Muscle layer of duodenum (tissue), 2 donors: ENCODE results near the gene COL25A1.

Source experiments
- H3K27ac ChIP-seq: one replicate; pipeline ENCODE4 v1.7.0; 2013; ENCODE audit warnings: mild to moderate bottlenecking, low read length
- H3K27me3 ChIP-seq: one replicate; pipeline ENCODE4 v1.7.0; 2013; ENCODE audit warnings: low read depth, mild to moderate bottlenecking, control low read depth, low read length
- H3K36me3 ChIP-seq, 2 donors: one replicate each; pipeline ENCODE4 v1.7.0; 2013; ENCODE audit warnings: low read length in 2 of 2, control low read depth in 1 of 2, mild to moderate bottlenecking in 1 of 2; ENCODE audit not compliant: insufficient read depth in 2 of 2, control insufficient read depth in 1 of 2
- H3K4me1 ChIP-seq, 2 donors: one replicate each; pipeline ENCODE4 v1.7.0; 2013; ENCODE audit warnings: low read length in 2 of 2, mild to moderate bottlenecking in 2 of 2, control low read depth in 1 of 2, moderate library complexity in 1 of 2; ENCODE audit not compliant: insufficient read depth in 2 of 2, control insufficient read depth in 1 of 2
- H3K4me3 ChIP-seq, 2 donors: one replicate each; pipeline ENCODE4 v1.7.0; 2013; ENCODE audit warnings: low read length in 2 of 2, low read depth in 1 of 2, mild to moderate bottlenecking in 1 of 2
- H3K9me3 ChIP-seq, 2 donors: one replicate each; pipeline ENCODE4 v1.7.0; 2013; ENCODE audit warnings: low read length in 2 of 2, control low read depth in 1 of 2, mild to moderate bottlenecking in 1 of 2; ENCODE audit not compliant: control insufficient read depth in 1 of 2
- donor health status: healthy.

COL25A1 gene

DNA sequence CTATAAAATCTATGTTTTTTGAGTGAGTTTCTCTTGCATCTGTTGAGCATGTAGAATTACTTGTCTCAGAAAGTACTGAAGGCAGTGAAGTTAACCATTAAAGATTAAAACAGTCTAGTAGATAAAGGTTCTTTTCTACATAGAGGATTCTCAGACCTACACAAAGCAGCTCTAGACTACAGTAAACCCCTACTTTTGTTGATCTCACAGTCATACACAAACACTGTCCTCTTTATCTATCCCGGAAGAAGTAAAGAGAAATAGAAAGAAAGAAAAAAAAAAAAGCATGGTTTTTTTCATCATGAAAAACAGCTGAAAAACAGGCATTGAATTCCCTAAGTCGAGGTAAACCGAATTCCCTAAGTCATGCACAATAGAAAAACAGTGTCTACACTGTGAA, 58.6 kb downstream of the COL25A1 start:
- H3K9me3 ChIP-seq: no peaks in the 10 kb centered on the region
- H3K36me3 ChIP-seq: no peaks in the 10 kb centered on the region
- H3K4me1 ChIP-seq: no peaks in the 10 kb centered on the region
- no peak overlapping the region for H3K27ac ChIP-seq
- no peak overlapping the region for H3K4me3 ChIP-seq
- H3K27me3 ChIP-seq: no peaks in the 10 kb centered on the region

DNA sequence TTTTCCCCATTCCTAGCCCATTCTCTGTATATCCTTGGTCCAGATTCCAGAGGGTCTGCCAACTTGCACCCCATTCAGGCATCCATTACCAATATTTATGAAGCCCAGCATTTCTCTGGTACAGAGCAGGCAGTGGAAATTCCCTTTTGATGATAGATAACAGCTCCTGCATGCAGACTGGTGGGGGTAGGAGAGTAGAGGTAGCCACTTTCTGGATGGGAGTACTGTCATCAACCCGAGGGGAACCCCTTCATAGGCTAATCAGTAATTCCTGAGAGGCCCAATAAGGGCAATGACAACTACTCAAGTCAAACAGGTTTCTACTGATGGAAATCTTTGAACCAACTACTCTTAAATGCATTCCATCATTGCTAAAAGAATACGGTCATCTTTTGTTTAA, 63.7 kb downstream of the COL25A1 start:
- Histone ChIP-seq H3K9me3 (no peaks in the 10 kb centered on the region), H3K27ac (no peak overlapping the region), H3K4me1 (no peaks in the 10 kb centered on the region), H3K27me3 (no peaks in the 10 kb centered on the region), H3K36me3 (no peaks in the 10 kb centered on the region), H3K4me3 (no peak overlapping the region)

DNA sequence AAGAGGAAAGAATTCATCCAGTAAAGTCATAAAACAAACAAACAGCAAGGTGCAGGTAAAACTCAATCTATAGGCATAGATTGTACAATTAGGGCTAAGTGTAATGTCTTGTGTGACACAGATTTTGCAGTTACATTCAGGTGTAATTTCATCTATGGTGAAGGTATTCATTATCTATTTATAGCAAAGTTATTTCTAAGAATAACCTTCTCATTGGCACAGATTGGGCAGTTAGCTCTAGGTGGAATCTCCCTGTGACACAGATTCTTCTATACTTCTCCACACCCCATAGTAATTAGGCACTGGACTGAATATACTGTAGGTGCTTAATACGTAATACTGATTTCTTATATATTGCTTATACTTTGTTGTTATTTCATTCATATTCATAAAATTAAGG, 66.8 kb downstream of the COL25A1 start:
- Histone ChIP-seq H3K27me3 (no peaks in the 10 kb centered on the region), H3K4me1 (no peaks in the 10 kb centered on the region), H3K4me3 (no peak overlapping the region), H3K27ac (no peak overlapping the region), H3K9me3 (no peaks in the 10 kb centered on the region), H3K36me3 (no peaks in the 10 kb centered on the region)

DNA sequence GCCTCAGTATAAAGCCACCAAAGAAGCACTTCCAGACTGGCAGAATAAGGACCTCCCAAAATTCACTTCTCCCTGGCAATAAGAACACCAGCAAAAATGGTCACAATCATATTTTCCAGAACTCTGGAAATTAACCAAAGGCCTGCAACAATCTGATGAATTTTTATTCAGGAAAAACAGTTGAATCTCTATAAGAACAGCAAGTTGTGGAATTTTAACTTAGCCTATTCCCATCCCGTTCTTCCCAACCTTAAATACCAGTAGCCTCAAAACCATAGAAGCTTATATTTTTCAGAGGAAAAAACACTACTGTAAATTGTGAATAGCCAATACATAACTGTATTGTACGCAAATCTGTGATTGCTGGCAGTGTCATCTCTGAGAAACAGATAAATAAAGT, 67.9 kb downstream of the COL25A1 start:
- no peaks in the 10 kb centered on the region for H3K9me3 ChIP-seq
- no peaks in the 10 kb centered on the region for H3K36me3 ChIP-seq
- H3K4me3 ChIP-seq: no peak overlapping the region
- no peak overlapping the region for H3K27ac ChIP-seq
- H3K4me1 ChIP-seq: no peaks in the 10 kb centered on the region
- no peaks in the 10 kb centered on the region for H3K27me3 ChIP-seq

DNA sequence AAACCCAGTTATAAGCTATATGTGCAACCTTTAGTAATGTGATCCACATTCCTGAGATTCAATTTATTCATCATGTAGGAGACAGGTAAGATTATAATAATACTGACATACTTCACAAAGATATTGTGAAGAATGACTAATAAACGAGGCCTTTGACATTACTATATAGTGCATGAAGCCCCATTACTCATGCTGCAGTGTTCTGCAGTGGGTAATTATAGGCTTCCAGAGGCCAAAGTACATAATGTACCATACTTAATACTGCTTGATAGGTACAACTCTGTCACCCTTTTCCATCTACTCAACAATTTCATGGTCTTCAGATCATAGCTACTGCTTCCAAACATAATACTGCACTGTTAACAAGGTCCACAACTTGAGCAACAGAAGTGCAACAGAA, 68.9 kb downstream of the COL25A1 start:
- Histone ChIP-seq H3K27ac (no peak overlapping the region), H3K9me3 (no peaks in the 10 kb centered on the region), H3K36me3 (no peaks in the 10 kb centered on the region), H3K4me1 (no peaks in the 10 kb centered on the region), H3K27me3 (no peaks in the 10 kb centered on the region), H3K4me3 (no peak overlapping the region)

DNA sequence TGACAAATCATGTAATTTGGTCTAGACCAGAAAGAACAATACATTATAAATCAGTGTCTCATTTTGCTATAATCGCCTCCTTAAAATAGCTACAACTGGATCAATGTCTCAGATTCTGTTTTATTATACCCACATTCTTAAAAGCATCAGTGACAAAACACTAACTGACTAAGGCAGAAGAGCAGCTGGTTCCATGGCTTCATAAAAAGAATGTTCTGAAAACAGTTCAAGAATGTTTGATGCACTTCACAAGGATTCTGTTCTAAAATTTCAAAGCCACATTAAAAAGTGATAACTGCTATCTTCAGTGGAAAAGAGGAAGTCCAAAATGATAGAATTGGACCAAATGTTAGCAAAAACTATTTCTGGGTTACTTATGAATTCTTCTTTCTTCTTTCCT, 69.8 kb downstream of the COL25A1 start:
- Histone ChIP-seq H3K27me3 (no peaks in the 10 kb centered on the region), H3K9me3 (no peaks in the 10 kb centered on the region), H3K4me3 (no peak overlapping the region), H3K27ac (no peak overlapping the region), H3K4me1 (no peaks in the 10 kb centered on the region), H3K36me3 (no peaks in the 10 kb centered on the region)

DNA sequence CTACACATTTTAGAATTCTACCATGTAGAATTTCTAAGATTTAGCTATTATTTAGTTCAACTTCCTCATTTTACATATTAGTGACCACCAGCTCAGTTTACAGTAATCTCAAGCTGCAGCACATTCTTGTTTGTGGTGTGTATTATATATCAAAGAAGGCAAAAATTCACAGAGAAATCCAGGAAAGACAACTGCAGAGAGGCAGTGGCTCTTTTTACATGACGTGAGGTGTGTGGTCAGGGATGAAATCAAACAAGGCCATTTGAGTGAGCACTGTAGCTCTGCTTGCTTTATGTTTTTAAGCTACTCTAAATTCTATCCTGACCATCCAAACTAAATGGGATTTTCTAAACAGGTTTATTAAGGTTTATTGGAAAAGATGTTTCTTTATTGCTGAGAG, 71.1 kb downstream of the COL25A1 start:
- H3K4me1 ChIP-seq: no peaks in the 10 kb centered on the region
- no peaks in the 10 kb centered on the region for H3K27me3 ChIP-seq
- no peaks in the 10 kb centered on the region for H3K36me3 ChIP-seq
- H3K9me3 ChIP-seq: no peaks in the 10 kb centered on the region
- H3K27ac ChIP-seq: no peak overlapping the region
- no peak overlapping the region for H3K4me3 ChIP-seq

DNA sequence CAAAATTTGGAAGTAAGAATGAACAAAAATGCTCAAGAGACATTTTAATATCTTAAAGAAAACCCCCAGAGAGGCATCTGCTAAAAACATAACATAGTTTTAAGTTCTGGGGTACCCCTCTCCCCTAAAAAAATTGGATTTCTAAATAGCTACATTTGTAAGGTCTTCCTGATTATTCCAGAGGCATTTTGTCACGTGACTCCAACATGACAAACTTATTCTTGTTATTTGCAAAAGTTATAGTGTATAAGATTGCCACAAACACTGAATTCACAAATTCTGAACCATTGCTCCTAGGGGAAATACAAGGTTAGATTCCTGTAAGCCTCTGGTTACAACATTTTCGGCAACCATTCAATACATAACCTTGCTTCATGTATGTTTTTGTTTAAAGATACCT, 73.4 kb downstream of the COL25A1 start:
- Histone ChIP-seq H3K36me3 (no peaks in the 10 kb centered on the region), H3K27ac (no peak overlapping the region), H3K27me3 (no peaks in the 10 kb centered on the region), H3K4me1 (no peaks in the 10 kb centered on the region), H3K4me3 (no peak overlapping the region), H3K9me3 (no peaks in the 10 kb centered on the region)

DNA sequence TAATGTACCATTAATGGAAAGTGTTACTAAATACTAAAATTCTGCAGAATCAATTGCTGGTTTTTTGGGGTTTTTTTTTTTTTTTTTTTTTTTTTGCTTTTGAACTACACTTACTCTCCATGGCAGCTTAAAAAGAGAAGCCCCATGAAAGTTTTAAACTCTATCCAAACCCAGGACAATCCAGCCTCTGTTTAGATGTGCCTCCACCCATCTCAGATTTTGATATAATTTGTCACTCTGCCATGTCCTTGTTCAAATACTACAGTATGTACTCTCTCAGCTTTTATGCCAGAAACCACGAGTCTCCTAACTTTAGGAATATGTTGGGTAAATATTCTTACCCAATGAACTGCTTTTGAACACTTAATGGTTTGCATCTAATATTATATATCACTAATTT, 84.2 kb downstream of the COL25A1 start:
- Histone ChIP-seq H3K9me3 (no peaks in the 10 kb centered on the region), H3K4me3 (no peak overlapping the region), H3K36me3 (no peaks in the 10 kb centered on the region), H3K27ac (no peak overlapping the region), H3K27me3 (no peaks in the 10 kb centered on the region), H3K4me1 (peaks cover 0 to 6% of the 10 kb centered on the region in 2 donors)

DNA sequence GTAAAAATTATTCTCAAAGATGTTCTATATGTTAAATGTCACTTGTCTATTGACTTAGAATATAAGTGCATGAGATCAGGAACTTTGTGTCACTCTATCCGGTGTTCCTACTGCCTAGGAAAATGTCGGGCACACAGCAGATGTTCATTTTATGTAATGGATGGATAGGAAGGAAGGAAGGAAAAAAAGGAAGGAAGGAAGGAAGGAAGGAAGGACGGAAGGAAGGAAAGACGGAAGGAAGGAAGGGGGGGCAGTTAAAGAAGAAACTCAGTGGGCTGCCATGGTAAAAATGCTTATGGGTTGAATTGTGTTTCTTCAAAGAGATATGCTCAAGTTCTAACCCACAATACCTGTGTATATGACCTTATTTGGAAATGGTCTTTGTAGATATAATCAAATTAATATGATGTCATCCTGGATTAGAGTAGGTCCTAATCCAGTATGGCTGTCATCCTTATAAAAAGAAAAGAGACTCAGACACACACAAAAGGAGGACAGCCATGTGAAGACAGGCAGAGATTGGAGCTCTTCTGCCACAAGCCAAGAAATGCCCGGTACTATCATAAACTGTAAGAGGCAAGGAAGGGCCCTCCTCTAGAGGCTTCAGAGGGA, 86.3 kb downstream of the COL25A1 start:
- Histone ChIP-seq H3K4me1 (peaks cover 0 to 6% of the 10 kb centered on the region in 2 donors), H3K36me3 (no peaks in the 10 kb centered on the region), H3K4me3 (no peak overlapping the region), H3K27ac (no peak overlapping the region), H3K9me3 (no peaks in the 10 kb centered on the region), H3K27me3 (no peaks in the 10 kb centered on the region)

DNA sequence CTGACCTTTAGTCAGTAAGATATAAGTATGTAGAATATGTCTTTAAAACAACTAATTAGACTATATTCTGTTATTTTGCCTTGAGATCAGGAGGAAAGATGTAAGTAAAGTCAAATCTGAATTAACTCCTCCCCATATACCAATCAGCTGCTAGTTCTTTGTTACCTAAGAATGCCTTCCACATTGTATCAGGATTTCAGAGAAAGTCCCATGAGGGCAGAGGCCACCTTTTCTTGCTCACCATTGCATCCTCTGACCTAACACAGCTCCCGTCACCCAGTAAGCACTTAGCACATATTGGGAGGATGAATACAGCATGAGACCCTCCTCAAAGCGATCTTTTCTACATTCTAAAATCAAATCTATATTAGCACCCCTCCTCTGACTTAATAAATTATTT, 87.0 kb downstream of the COL25A1 start:
- H3K27me3 ChIP-seq: no peaks in the 10 kb centered on the region
- H3K27ac ChIP-seq: no peak overlapping the region
- H3K9me3 ChIP-seq: no peaks in the 10 kb centered on the region
- no peak overlapping the region for H3K4me3 ChIP-seq
- peaks cover 0 to 6% of the 10 kb centered on the region in 2 donors for H3K4me1 ChIP-seq
- H3K36me3 ChIP-seq: no peaks in the 10 kb centered on the region

DNA sequence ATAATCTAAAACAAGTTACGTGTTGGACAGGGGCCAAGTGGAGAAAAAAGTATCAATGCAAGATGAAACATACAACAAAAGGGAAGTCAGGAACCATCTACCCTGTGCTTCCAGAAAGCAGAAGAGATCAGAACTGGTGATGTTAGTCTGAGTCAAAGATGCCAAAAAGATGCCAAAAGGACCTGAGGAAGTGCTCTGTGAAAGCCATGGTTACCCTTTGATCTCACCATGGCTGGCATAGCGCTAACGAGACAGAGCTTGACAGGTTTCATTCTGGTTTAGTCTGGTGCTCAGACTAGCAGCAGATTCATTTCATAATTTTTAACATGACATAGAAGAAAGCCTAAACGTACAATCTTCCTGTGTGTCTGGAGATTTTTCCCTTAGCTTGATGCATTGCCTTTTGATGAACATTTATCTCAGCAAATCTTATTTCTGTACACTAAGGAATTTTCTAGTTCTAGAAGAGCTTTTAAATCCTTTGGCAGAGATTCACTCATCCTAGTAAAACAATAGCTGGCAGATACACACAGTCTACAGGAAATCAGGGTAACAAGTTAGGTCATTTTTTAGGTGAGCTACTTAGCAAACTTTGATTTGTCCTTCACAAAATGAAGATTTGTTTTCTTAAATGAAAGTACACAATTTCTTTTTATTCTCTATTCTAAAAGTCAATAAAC, 87.7 kb downstream of the COL25A1 start:
- H3K9me3 ChIP-seq: no peaks in the 10 kb centered on the region
- no peak overlapping the region for H3K4me3 ChIP-seq
- no peaks in the 10 kb centered on the region for H3K36me3 ChIP-seq
- H3K4me1 ChIP-seq: peaks cover 0 to 6% of the 10 kb centered on the region in 2 donors
- H3K27me3 ChIP-seq: no peaks in the 10 kb centered on the region
- no peak overlapping the region for H3K27ac ChIP-seq
